ENCODE results near the gene APOL6.
"Not testable (repeated sequence)": the region's sequence is repeated elsewhere in the genome, so short reads cannot be mapped to it uniquely, and the experiment has no call there.

Gene APOL6

GRCh38 chr22:35681454-35682052 is 33.3 kb downstream of the APOL6 start:
- DNase-seq = no peak

GRCh38 chr22:35683560-35683959 is 35.3 kb downstream of the APOL6 start:
- no peak for DNase-seq

GRCh38 chr22:35684270-35684700 is 36.0 kb downstream of the APOL6 start:
- DNase-seq = no peak

DNA sequence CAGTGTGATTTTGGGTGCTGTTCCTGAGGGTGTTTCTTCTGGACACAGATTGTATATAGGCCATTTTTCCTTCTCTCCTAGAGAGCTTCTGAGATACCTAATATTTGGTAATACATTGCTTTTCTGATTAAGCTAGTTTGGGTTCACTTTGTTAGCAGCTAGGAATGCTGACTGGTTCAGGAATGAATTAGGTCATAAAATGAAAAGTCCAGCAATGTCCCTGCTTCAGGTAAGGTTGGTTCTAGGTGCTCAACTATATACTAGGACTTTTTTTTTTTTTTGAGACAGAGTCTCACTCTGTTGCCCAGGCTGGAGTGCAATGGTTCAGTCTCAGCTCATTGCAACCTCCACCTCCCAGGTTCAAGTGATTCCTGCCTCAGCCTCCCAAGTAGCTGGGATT is 36.5 kb downstream of the APOL6 start:
- no peak for DNase-seq

GRCh38 chr22:35685731-35686130 is 37.5 kb downstream of the APOL6 start:
- no peak for DNase-seq

- DNase-seq = no peak
These were observed 38.1 kb downstream of the APOL6 start for GRCh38 chr22:35686298-35686697.

DNA sequence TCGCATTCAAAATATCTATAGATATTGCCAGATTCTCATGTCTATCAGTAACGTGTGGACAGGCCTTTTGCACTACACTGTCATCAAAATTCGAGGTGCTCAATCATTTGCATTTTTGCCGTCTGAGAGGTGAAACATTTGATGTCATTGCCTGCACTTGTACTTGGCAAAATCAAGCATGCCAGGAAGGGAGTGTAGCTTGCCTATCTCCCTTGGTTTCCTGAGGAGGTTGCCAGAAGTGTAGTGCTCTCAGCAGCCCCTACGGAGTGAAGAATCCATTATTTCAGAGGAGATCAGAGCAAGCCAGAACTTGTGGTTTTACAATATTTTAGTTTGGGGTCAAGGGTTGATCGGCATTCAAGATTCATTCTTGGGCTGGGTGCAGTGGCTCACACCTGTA is 39.2 kb downstream of the APOL6 start:
- DNase-seq = no peak

DNA sequence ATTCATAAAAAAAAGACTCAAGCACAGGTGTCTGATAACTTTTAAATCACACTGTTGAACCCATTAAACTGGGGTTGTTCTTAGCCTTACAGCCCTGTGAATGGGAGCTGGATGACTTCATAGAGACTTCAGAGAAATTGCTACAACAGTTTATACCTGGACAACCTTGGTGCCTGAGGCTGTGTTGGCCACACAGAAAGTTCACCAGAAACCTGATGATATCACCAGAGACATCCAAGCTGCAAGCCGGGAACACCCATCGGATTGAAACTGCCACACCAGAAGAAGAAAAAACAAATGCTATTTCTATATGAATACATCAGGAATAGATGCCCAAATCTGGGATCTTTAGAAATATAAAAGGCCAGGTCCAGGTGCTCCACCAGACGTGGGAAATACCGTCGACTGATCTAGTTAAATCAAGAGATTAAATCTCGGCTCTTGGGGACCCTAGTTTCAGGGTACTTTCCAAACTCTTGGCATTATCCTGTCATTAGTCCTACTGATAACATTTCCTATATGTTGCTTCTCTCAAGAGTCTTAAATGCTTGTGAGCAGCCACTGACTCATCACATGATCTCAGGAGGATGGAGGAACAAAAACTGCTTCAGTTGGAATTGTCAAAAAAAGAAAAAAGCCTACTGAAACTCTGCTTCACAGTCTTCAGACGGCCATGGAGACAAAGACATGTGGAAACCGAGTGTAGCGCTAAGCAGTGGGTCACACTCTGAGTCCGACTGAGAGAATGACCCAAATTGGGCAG is 40.8 kb downstream of the APOL6 start:
- DNase-seq = no peak

- no peak for DNase-seq
These were observed 41.8 kb downstream of the APOL6 start for GRCh38 chr22:35690001-35690400.

- DNase-seq = no peak
These were observed 47.0 kb downstream of the APOL6 start for GRCh38 chr22:35695202-35695601.

DNA sequence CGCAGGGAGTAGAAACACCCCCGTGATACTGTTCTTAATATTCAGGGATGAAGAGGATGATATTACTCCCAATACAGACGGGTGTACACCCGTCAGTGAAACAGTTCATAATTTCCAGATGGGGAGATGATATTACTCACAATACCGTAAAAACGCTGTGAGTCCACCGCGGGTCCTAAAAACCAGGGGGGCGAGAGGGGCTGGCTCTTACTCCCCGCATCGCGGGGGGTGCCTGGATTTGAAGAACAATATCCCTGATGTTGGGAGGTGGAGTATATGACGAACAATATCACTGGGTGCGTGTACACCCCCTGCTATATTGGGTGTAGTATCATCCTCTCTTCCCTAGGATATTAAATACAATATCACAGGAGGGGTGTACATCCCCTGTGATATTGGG is 48.9 kb downstream of the APOL6 start:
- no peak for DNase-seq

- DNase-seq = not testable (repeated sequence)
These were observed 51.6 kb downstream of the APOL6 start for GRCh38 chr22:35699852-35700251.

DNA sequence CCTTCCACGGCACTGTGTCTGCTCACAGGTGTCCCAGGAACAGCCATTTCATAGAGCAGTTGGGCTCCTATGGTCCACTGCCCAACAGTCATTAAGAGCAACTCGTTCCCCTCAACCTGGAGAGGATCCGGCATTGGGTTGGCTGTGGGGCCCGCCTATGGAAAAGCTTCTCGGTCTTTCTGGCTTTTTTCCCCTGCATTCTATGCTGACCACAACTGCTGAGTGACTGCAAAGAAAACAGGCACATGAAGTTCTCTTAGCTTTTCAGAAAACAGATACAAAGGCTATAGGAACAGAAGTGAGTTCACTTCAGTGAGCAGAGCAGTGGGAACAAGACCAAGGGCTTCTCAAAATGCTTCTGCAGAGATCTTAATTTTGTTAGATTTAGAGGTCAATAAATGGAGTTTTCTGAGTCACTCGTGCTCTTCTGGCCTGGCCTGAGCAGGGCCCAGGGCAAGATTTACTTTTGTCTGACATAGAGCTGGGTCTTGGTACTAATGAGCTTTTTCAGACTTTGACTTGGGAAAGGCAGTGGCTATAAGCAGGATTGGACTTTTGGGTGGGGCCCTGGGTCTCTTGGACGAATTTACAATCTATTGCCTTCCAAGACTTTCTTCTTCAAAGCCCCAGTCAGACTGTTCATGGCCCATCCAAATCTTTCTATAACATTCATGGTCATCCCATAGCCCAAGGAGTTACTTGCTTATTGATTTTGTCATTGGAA is 55.8 kb downstream of the APOL6 start:
- DNase-seq = no peak

DNA sequence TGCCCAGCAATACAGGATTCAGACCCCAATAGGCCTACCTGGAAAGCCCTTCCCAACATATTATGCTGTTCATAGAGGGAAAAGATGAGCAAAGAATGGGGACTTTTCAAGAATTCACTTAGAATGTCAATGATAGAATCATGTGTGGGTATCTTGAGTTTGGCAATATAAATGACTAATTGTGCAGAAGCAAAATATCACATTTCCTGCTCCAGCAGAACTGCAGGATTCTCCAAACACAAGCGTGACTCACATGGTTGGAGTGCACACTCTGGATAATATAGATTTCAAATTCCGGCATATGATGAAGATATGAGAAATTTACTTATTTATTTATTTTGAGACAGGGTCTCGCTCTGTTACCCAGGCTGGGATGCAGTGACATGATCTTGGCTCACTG is 56.9 kb downstream of the APOL6 start:
- DNase-seq = no peak

GRCh38 chr22:35708453-35708852 is 60.2 kb downstream of the APOL6 start:
- no peak for DNase-seq

- no peak for DNase-seq
These were observed 60.7 kb downstream of the APOL6 start for GRCh38 chr22:35708917-35709316.

- DNase-seq = no peak
These were observed 63.1 kb downstream of the APOL6 start for GRCh38 chr22:35711336-35711735.

DNA sequence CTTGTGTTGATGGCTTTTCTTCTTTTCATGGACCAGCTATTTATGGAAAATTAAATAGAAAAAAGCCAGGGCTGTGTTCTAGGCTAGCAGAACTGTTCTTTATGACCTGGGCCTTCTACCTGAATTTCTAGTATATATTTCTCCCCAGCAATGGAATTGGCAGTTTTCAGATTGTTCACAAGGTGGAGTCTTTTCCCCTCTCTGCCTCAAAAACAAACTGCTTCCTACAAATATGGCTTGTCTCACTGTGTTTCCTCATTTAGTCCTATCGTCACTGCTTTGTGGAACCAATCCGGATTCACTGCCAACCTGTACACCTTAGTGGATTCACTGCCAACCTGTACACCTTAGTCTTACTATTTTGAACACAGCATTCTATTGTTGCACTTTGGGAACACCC is 64.4 kb downstream of the APOL6 start:
- DNase-seq = no peak

- no peak for DNase-seq
These were observed 69.3 kb downstream of the APOL6 start, which contains the start of gene APOL5 for GRCh38 chr22:35717572-35717971. Gene APOL5, plus strand, starts transcription at chr22:35717872. Its CDS starts 0 bp downstream, at chr22:35717872.
